GM12878 (cell line): ENCODE data around the gene ROR2. TPM values are rescaled to one million over a fixed set of nuclear protein-coding genes. Genes with fewer than 3 reads are reported as not detected.

Experiments used
- ATAC-seq: fragments of 200-7000 bp; cut with Tn5 transposase; 3 replicates; pipeline ENCODE4 v1.9.1; 2020; ENCODE audit warnings: mild to moderate bottlenecking, moderate library complexity
- BruUV-seq: library from RNA; stranded (reverse); fragments of 400-500 nt; replicated peaks from 2 replicates; lab custom pipeline; 2021; lab: Mats Ljungman, UMichigan
- CTCF ChIA-PET: fragments of 300-600 bp; sonication (Branson Sonifier 250); formaldehyde crosslinking; extraction: SDS; loops from one replicate; lab custom pipeline; 2021; ENCODE audit warnings: inconsistent platforms; lab: Yijun Ruan, JAX
- POLR2A ChIA-PET: fragments of 350-600 bp; formaldehyde crosslinking; extraction: SDS; loops from one replicate; lab custom pipeline; 2021; ENCODE audit warnings: inconsistent platforms; lab: Charles Lee
- RAD21 ChIA-PET: fragments of 300-600 bp; sonication (Branson Sonifier 250); formaldehyde crosslinking; loops from one replicate; lab custom pipeline; 2023; ENCODE audit warnings: antibody characterized with exemption; ENCODE audit not compliant: unreplicated experiment; lab: Charles Lee
- SMC1A ChIA-PET: fragments of 300-600 bp; sonication (Branson Sonifier 250); formaldehyde crosslinking; loops from one replicate; lab custom pipeline; 2023; ENCODE audit not compliant: unreplicated experiment, uncharacterized antibody; lab: Charles Lee
- DNase-seq: peaks from one replicate; pipeline ENCODE4 v3.0.0-alpha.2; 2011; ENCODE audit warnings: low read depth, low spot score
- FAIRE-seq: peaks from 3 replicates; lab custom pipeline; 2011; peaks lifted over from hg19 to GRCh38; lab: Jason Lieb, UNC
- H2AFZ ChIP-seq: 2 replicates; pipeline ENCODE4 v1.6.0; 2011; ENCODE audit warnings: low read depth, low read length, control low read depth; ENCODE audit not compliant: control insufficient read depth
- H3K27ac ChIP-seq: 2 replicates; pipeline ENCODE4 v1.5.1; 2011; ENCODE audit warnings: control low read depth; ENCODE audit not compliant: control insufficient read depth, insufficient read depth
- H3K27me3 ChIP-seq, 2 experiments: replicated peaks in 1 of 2; 2 replicates each; pipeline versions ENCODE4 v1.6.0 to v1.6.1; 2011; ENCODE audit warnings: low read length in 1 of 2; ENCODE audit not compliant: control insufficient read depth in 2 of 2, insufficient read depth in 2 of 2
- H3K36me3 ChIP-seq, 2 experiments: 2 replicates each; pipeline ENCODE4 v1.5.1; 2011; ENCODE audit warnings: low read length in 1 of 2; ENCODE audit not compliant: control insufficient read depth in 2 of 2, insufficient read depth in 2 of 2
- H3K4me1 ChIP-seq: 2 replicates; pipeline ENCODE4 v1.6.1; 2011; ENCODE audit warnings: mild to moderate bottlenecking, low read length, moderate library complexity, mixed read lengths; ENCODE audit not compliant: control insufficient read depth, insufficient read depth
- H3K4me2 ChIP-seq: 2 replicates; pipeline ENCODE4 v1.6.0; 2011; ENCODE audit warnings: control low read depth; ENCODE audit not compliant: control insufficient read depth, insufficient read depth
- H3K4me3 ChIP-seq: fragments of 200-600 bp; sonication (generic); 2 replicates; pipeline ENCODE4 v1.5.1; 2016
- H3K79me2 ChIP-seq: 2 replicates; pipeline ENCODE4 v1.6.0; 2011; ENCODE audit warnings: low read length; ENCODE audit not compliant: control insufficient read depth, insufficient read depth
- H3K9ac ChIP-seq: 2 replicates; pipeline ENCODE4 v1.8.0; 2011; ENCODE audit warnings: low read length, control low read depth, mixed read lengths; ENCODE audit not compliant: control insufficient read depth, insufficient read depth
- H3K9me3 ChIP-seq: replicated peaks from 3 replicates; pipeline ENCODE4 v1.5.1; 2011; ENCODE audit warnings: mild to moderate bottlenecking, low read length; ENCODE audit not compliant: control insufficient read depth, insufficient read depth
- H4K20me1 ChIP-seq: 2 replicates; pipeline ENCODE4 v1.6.0; 2011; ENCODE audit not compliant: control insufficient read depth, insufficient read depth
- ESRRA ChIP-seq: IDR thresholded peaks from 2 replicates; pipeline ENCODE4 v1.6.1; 2012; ENCODE audit warnings: mild to moderate bottlenecking, low read length, improper control_type of control experiment
- HDGF ChIP-seq: fragments of 450-650 bp; IDR thresholded peaks from 2 replicates; pipeline ENCODE4 v1.6.1; 2016; ENCODE audit warnings: antibody characterized with exemption
- JUND ChIP-seq: IDR thresholded peaks from 2 replicates; pipeline ENCODE4 v1.6.1; 2012; ENCODE audit warnings: low read depth, mild to moderate bottlenecking, low read length, improper control_type of control experiment, moderate library complexity
- MYB ChIP-seq: fragments of 150-350 bp; IDR thresholded peaks from 2 replicates; pipeline ENCODE4 v1.6.1; 2014; ENCODE audit warnings: mild to moderate bottlenecking, low read depth, low read length, borderline replicate concordance
- NBN ChIP-seq: fragments of 450-650 bp; IDR thresholded peaks from 2 replicates; pipeline ENCODE4 v1.6.1; 2016
- NFYA ChIP-seq: IDR thresholded peaks from 2 replicates; pipeline ENCODE4 v1.6.1; 2011; ENCODE audit warnings: low read depth, mild to moderate bottlenecking, low read length, improper control_type of control experiment, borderline replicate concordance
- SMC3 ChIP-seq: IDR thresholded peaks from 2 replicates; pipeline ENCODE4 v1.6.1; 2011; ENCODE audit warnings: low read length, improper control_type of control experiment, borderline replicate concordance
- ZNF24 ChIP-seq: fragments of 450-650 bp; IDR thresholded peaks from 2 replicates; pipeline ENCODE4 v1.6.1; 2017; ENCODE audit warnings: antibody characterized with exemption, mild to moderate bottlenecking
- ZNF622 ChIP-seq: fragments of 450-650 bp; IDR thresholded peaks from 2 replicates; pipeline ENCODE4 v1.6.1; 2017; ENCODE audit warnings: mild to moderate bottlenecking, inconsistent platforms
- ZNF687 ChIP-seq: fragments of 450-650 bp; IDR thresholded peaks from 2 replicates; pipeline ENCODE4 v1.6.1; 2017; ENCODE audit warnings: mild to moderate bottlenecking, moderate library complexity
- WGBS: methylation state at CpG from one replicate; pipeline ENCODE4 v1.1.6; 2016; ENCODE audit warnings: low lambda C conversion rate; ENCODE audit not compliant: insufficient replicate concordance, insufficient coverage; ENCODE audit errors: missing lambda C conversion rate; 5-methylcytosine and 5-hydroxymethylcytosine counted together
- in situ Hi-C: fragments of 300-500 bp; cut with MboI; formaldehyde crosslinking; loops from 9 replicates; pipeline ENCODE4 v1.14.3; 2018; ENCODE audit warnings: mixed read lengths
- intact Hi-C: fragments of 100-400 bp; cut with micrococcal nuclease; formaldehyde crosslinking; loops from one replicate; pipeline ENCODE4 v1.14.2; 2022; ENCODE audit not compliant: unreplicated experiment
- polyA plus RNA-seq, 11 experiments: library from polyadenylated mRNA; depleted of rRNA in 4 of 11; unstranded in 6 of 11; stranded (reverse) in 5 of 11; fragments of >200 nt; fragmentation: Nextera tagmentation in 4 of 11; fragmentation: Illumina TruSeq in 1 of 11; extraction: Ambion mirVana in 4 of 11; extraction: Trizol in 1 of 11; gene quantifications; 1 replicate in 1 of 11; 2 replicates in 10 of 11; pipeline versions ENCODE4 v1.2.1 to v1.2.3, GENCODE V29; 2011 to 2016; ENCODE audit warnings: inconsistent platforms in 2 of 11, missing spikeins in 2 of 11, low read depth in 1 of 11
- total RNA-seq, 4 experiments: library from RNA; depleted of rRNA in 3 of 4; stranded (reverse); fragments of >200 nt in 3 of 4; fragmentation: Illumina TruSeq in 1 of 4; extraction: Trizol in 1 of 4; gene quantifications; 2 replicates each; pipeline versions ENCODE4 v1.2.1 to v1.2.3, GENCODE V29; 2013 to 2021
- TF ChIP-seq, protein P1 (sequence below): fragments of 450-650 bp; IDR thresholded peaks from 2 replicates; pipeline ENCODE4 v1.6.1; 2017; ENCODE audit warnings: borderline replicate concordance
- TF ChIP-seq, protein P2 (sequence below): fragments of 450-650 bp; IDR thresholded peaks from 2 replicates; pipeline ENCODE4 v1.6.1; 2017; ENCODE audit warnings: mild to moderate bottlenecking

Gene ROR2
- total and polyA plus RNA-seq, 10 of the 15 experiments (the other 5 are each of a cell fraction or from before 2014, with no cell fraction given), result 0.03 to 0.05 TPM; not detected in 8

GRCh38 chr9:91558395-91558794 lies 391.6 kb downstream of the ROR2 start:
- DNase-seq (no peak), ATAC-seq (no peak), FAIRE-seq (no peak)
- Histone ChIP-seq H4K20me1 (no peaks in the 10 kb centered on the region), H2AFZ (no peak overlapping the region), H3K4me2 (no peak overlapping the region), H3K36me3 (no peaks in the 10 kb centered on the region), H3K79me2 (no peaks in the 10 kb centered on the region)
- ChIA-PET POLR2A (no interaction called here), CTCF (no interaction called here)
- BruUV-seq, result no TSS peak
- TF ChIP-seq ESRRA (no peak), NBN (no peak), ZNF622 (no peak)
- TF ChIP-seq, all 136 proteins: peak for 0
- no peak overlapping the region for H3K27ac ChIP-seq
- intact Hi-C loops, result no loop called here
- H3K4me1 ChIP-seq, result no peaks in the 10 kb centered on the region
- H3K9me3 ChIP-seq, result no peaks in the 10 kb centered on the region
- no peaks in the 10 kb centered on the region for H3K27me3 ChIP-seq
- in situ Hi-C loops, result no loop called here
- no peak overlapping the region for H3K9ac ChIP-seq
- ChIA-PET RAD21 (no interaction called here), SMC1A (no interaction called here)
- 36% methylated on average over 3 of the region's 3 CpGs for WGBS
- no peak overlapping the region for H3K4me3 ChIP-seq

- ChIA-PET POLR2A (no interaction called here), CTCF (no interaction called here)
- FAIRE-seq, result no peak
- TF ChIP-seq, protein P1, sequence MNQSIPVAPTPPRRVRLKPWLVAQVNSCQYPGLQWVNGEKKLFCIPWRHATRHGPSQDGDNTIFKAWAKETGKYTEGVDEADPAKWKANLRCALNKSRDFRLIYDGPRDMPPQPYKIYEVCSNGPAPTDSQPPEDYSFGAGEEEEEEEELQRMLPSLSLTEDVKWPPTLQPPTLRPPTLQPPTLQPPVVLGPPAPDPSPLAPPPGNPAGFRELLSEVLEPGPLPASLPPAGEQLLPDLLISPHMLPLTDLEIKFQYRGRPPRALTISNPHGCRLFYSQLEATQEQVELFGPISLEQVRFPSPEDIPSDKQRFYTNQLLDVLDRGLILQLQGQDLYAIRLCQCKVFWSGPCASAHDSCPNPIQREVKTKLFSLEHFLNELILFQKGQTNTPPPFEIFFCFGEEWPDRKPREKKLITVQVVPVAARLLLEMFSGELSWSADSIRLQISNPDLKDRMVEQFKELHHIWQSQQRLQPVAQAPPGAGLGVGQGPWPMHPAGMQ, result no peak
- TF ChIP-seq ZNF24, result no peak
- TF ChIP-seq ZNF687, result no peak
- no peak for TF ChIP-seq MYB
- TF ChIP-seq HDGF, result no peak
- no peak for TF ChIP-seq NFYA
- TF ChIP-seq SMC3, result no peak
- TF ChIP-seq, protein P2, sequence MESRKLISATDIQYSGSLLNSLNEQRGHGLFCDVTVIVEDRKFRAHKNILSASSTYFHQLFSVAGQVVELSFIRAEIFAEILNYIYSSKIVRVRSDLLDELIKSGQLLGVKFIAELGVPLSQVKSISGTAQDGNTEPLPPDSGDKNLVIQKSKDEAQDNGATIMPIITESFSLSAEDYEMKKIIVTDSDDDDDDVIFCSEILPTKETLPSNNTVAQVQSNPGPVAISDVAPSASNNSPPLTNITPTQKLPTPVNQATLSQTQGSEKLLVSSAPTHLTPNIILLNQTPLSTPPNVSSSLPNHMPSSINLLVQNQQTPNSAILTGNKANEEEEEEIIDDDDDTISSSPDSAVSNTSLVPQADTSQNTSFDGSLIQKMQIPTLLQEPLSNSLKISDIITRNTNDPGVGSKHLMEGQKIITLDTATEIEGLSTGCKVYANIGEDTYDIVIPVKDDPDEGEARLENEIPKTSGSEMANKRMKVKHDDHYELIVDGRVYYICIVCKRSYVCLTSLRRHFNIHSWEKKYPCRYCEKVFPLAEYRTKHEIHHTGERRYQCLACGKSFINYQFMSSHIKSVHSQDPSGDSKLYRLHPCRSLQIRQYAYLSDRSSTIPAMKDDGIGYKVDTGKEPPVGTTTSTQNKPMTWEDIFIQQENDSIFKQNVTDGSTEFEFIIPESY, result no peak
- no peak for TF ChIP-seq JUND
These were observed 392.7 kb downstream of the ROR2 start for GRCh38 chr9:91557327-91557726.

More at GRCh38 chr9:91557327-91557726, 392.7 kb downstream of the ROR2 start:
- Histone ChIP-seq H3K79me2 (no peaks in the 10 kb centered on the region), H3K27me3 (no peaks in the 10 kb centered on the region), H4K20me1 (no peaks in the 10 kb centered on the region), H3K36me3 (no peaks in the 10 kb centered on the region), H3K4me2 (no peak overlapping the region), H3K4me3 (no peak overlapping the region), H2AFZ (no peak overlapping the region), H3K27ac (no peak overlapping the region), H3K9ac (no peak overlapping the region), H3K9me3 (no peaks in the 10 kb centered on the region), H3K4me1 (no peaks in the 10 kb centered on the region)
- ATAC-seq (no peak), DNase-seq (no peak)
- in situ Hi-C loops (no loop called here), intact Hi-C loops (no loop called here)
- BruUV-seq, result no TSS peak
- RAD21 ChIA-PET, result no interaction called here
- SMC1A ChIA-PET, result no interaction called here
- WGBS, result 0% methylated on average over 2 of the region's 2 CpGs
